PFSK-1 (cell line): ENCODE measurements around the gene FOXE1.

Source experiments
- POLR2AphosphoS5 ChIP-seq: IDR thresholded peaks from 2 replicates; pipeline ENCODE4 v1.6.1; 2012; ENCODE audit warnings: low read depth, mild to moderate bottlenecking, control low read depth, low read length, moderate library complexity
- REST ChIP-seq, 2 experiments: IDR thresholded peaks; 2 replicates each; pipeline versions ENCODE4 v1.6.1 to v1.8.0; 2011 to 2012; ENCODE audit warnings: low read depth in 2 of 2, low read length in 2 of 2, control low read depth in 1 of 2, inconsistent platforms in 1 of 2, mild to moderate bottlenecking in 1 of 2, moderate library complexity in 1 of 2; ENCODE audit not compliant: insufficient read depth in 1 of 2

DNA sequence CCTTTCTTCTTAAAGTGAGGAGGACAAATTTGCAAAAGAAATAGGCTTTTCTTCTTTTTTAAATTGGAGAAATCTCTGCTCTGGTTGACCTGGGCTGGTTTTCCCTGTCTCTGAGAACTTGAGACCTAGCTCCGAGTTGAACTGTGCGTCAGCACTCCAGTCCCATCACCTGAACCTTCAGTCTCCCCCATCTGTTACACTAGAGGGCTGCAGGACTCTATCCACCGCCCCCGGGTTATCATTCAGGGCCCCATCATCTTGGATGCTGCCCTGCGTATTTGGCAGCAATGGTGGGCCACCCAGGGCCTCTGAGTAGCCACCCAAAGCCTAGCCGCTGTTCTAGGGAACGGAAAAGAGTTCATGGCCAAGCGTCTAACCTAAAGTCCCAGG lies 2.5 kb downstream of the FOXE1 start:
- no peak for TF ChIP-seq REST (IDR thresholded peaks at IDR 0.05; ENCODE audit: insufficient read depth in 1 of 2, low read depth in 2 of 2, low read length in 2 of 2)
- no peak for TF ChIP-seq POLR2AphosphoS5
